Endothelial cell (in vitro differentiated cells): ENCODE results near the gene DDI2. TPM values are rescaled to one million over a fixed set of nuclear protein-coding genes. Genes with fewer than 3 reads are reported as not detected.
A peak's percentile ranks its signal among the peaks of the same experiment; 100 is the strongest.
"Not testable (repeated sequence)": the region's sequence is repeated elsewhere in the genome, so short reads cannot be mapped to it uniquely, and the experiment has no call there.

ENCODE experiments used
- DNase-seq: peaks from one replicate; pipeline ENCODE4 v3.0.0; 2021; ENCODE audit warnings: low spot score
- H3K27ac Mint-ChIP-seq: one replicate; pipeline ENCODE4 v1.8.0; 2021; ENCODE audit warnings: mixed read lengths, inconsistent platforms; ENCODE audit not compliant: unreplicated experiment
- H3K27me3 Mint-ChIP-seq: one replicate; pipeline ENCODE4 v1.8.0; 2021; ENCODE audit warnings: mild to moderate bottlenecking, moderate library complexity, mixed read lengths, inconsistent platforms; ENCODE audit not compliant: unreplicated experiment
- H3K36me3 Mint-ChIP-seq: one replicate; pipeline ENCODE4 v1.8.0; 2021; ENCODE audit warnings: mild to moderate bottlenecking, low read depth, mixed read lengths, inconsistent platforms; ENCODE audit not compliant: unreplicated experiment
- H3K4me1 Mint-ChIP-seq: one replicate; pipeline ENCODE4 v1.8.0; 2021; ENCODE audit warnings: mild to moderate bottlenecking, mixed read lengths, inconsistent platforms; ENCODE audit not compliant: unreplicated experiment
- H3K4me3 Mint-ChIP-seq: one replicate; pipeline ENCODE4 v1.8.0; 2021; ENCODE audit warnings: mild to moderate bottlenecking, mixed read lengths, inconsistent platforms; ENCODE audit not compliant: unreplicated experiment
- H3K9me3 Mint-ChIP-seq: one replicate; pipeline ENCODE4 v1.8.0; 2021; ENCODE audit warnings: mixed read lengths, inconsistent platforms; ENCODE audit not compliant: unreplicated experiment
- total RNA-seq: library from RNA; stranded (reverse); fragmentation: NEBNext Ultra II Directional; extraction: Animal tissue kit (Norgen Biotek cat#: 25700); gene quantifications from one replicate; pipeline ENCODE4 v1.2.1, GENCODE V29; 2021; ENCODE audit not compliant: unreplicated experiment
- TF ChIP-seq, protein P1 (sequence below): fragments of 200-600 bp; sonication (generic); IDR thresholded peaks from one replicate; pipeline ENCODE4 v1.5.0; 2021; ENCODE audit warnings: antibody characterized with exemption; ENCODE audit not compliant: unreplicated experiment

DDI2 gene
- total RNA-seq, 1 donor from 2014 or later: 24.0 TPM

- no peak for DNase-seq
- TF ChIP-seq, protein P1, sequence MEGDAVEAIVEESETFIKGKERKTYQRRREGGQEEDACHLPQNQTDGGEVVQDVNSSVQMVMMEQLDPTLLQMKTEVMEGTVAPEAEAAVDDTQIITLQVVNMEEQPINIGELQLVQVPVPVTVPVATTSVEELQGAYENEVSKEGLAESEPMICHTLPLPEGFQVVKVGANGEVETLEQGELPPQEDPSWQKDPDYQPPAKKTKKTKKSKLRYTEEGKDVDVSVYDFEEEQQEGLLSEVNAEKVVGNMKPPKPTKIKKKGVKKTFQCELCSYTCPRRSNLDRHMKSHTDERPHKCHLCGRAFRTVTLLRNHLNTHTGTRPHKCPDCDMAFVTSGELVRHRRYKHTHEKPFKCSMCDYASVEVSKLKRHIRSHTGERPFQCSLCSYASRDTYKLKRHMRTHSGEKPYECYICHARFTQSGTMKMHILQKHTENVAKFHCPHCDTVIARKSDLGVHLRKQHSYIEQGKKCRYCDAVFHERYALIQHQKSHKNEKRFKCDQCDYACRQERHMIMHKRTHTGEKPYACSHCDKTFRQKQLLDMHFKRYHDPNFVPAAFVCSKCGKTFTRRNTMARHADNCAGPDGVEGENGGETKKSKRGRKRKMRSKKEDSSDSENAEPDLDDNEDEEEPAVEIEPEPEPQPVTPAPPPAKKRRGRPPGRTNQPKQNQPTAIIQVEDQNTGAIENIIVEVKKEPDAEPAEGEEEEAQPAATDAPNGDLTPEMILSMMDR: no peak
- H3K27ac Mint-ChIP-seq: peak overlapping the region; percentile 70
- H3K4me3 Mint-ChIP-seq: peak overlapping the region; percentile 59
- H3K9me3 Mint-ChIP-seq: no peaks in the 10 kb centered on the region
- H3K36me3 Mint-ChIP-seq: peaks cover 6% of the 10 kb centered on the region
- peaks cover 20% of the 10 kb centered on the region for H3K4me1 Mint-ChIP-seq
- H3K27me3 Mint-ChIP-seq: peaks cover 1% of the 10 kb centered on the region
These were observed 79.8 kb downstream of the DDI2 start for GRCh38 chr1:15696956-15697521.

GRCh38 chr1:15698201-15698600, 80.9 kb downstream of the DDI2 start:
- Mint-ChIP-seq H3K36me3 (peaks cover 6% of the 10 kb centered on the region), H3K4me3 (no peak overlapping the region), H3K27ac (no peak overlapping the region), H3K4me1 (peaks cover 19% of the 10 kb centered on the region), H3K9me3 (no peaks in the 10 kb centered on the region), H3K27me3 (no peaks in the 10 kb centered on the region)
- TF ChIP-seq, protein P1: no peak
- DNase-seq: no peak

DNA sequence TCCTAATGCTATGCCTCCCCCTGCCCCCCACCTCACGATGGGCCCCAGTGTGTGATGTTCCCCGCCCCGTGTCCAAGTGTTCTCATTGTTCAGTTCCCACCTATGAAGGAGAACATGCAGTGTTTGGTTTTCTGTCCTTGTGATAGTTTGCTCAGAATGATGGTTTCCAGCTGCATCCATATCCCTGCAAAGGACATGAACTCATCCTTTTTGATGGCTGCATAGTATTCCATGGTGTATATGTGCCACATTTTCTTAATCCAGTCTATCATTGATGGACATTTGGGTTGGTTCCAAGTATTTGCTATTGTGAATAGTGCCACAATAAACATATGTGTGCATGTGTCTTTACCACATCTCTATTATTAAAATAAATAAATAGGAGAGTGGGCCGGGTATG, 82.1 kb downstream of the DDI2 start:
- H3K4me3 Mint-ChIP-seq, H3K36me3 Mint-ChIP-seq, H3K9me3 Mint-ChIP-seq, DNase-seq, H3K27me3 Mint-ChIP-seq, H3K27ac Mint-ChIP-seq: not testable (repeated sequence)
- H3K4me1 Mint-ChIP-seq: peaks cover 30% of the 10 kb centered on the region

- Mint-ChIP-seq H3K9me3 (no peaks in the 10 kb centered on the region), H3K27ac (peak overlapping the region; percentile 74), H3K4me1 (peaks cover 34% of the 10 kb centered on the region), H3K27me3 (no peaks in the 10 kb centered on the region), H3K4me3 (peak overlapping the region; percentile 71), H3K36me3 (peaks cover 7% of the 10 kb centered on the region)
- TF ChIP-seq, protein P1: no peak
- no peak for DNase-seq
These were observed 83.2 kb downstream of the DDI2 start for GRCh38 chr1:15700508-15700907.

GRCh38 chr1:15701784-15702183, 84.5 kb downstream of the DDI2 start:
- Mint-ChIP-seq H3K4me1 (peaks cover 32% of the 10 kb centered on the region), H3K27ac (no peak overlapping the region), H3K9me3 (no peaks in the 10 kb centered on the region), H3K27me3 (no peaks in the 10 kb centered on the region), H3K36me3 (peaks cover 11% of the 10 kb centered on the region), H3K4me3 (peak overlapping the region; percentile 56)
- TF ChIP-seq, protein P1: no peak
- no peak for DNase-seq
